Thyroid gland (tissue), 4 donors: ENCODE data around the gene IL3RA. TPM values are rescaled to one million over a fixed set of nuclear protein-coding genes. Genes with fewer than 3 reads are reported as not detected.

Experiments used
- DNase-seq, 2 donors: peaks; one replicate each; pipeline ENCODE4 v3.0.0-alpha.2; 2019
- H3K27ac ChIP-seq, 3 donors: fragments of 200-600 bp; sonication (generic); 1 replicate in 2 of 3; 2 replicates in 1 of 3; pipeline ENCODE4 v1.5.1; 2016 to 2019; ENCODE audit warnings: mild to moderate bottlenecking in 1 of 3, moderate library complexity in 1 of 3
- H3K27me3 ChIP-seq: fragments of 200-600 bp; sonication (generic); one replicate; pipeline ENCODE4 v1.5.1; 2019
- H3K36me3 ChIP-seq, 2 donors: fragments of 200-600 bp; sonication (generic); one replicate each; pipeline ENCODE4 v1.5.1; 2016 to 2019
- H3K4me1 ChIP-seq, 2 donors: fragments of 200-600 bp; sonication (generic); one replicate each; pipeline ENCODE4 v1.5.1; 2017 to 2019
- H3K4me3 ChIP-seq, 3 donors: fragments of 200-600 bp; sonication (generic); replicated peaks in 1 of 3; 1 replicate in 2 of 3; 2 replicates in 1 of 3; pipeline ENCODE4 v1.5.1; 2016; ENCODE audit warnings: mild to moderate bottlenecking in 1 of 3
- H3K9me3 ChIP-seq: fragments of 200-600 bp; sonication (generic); one replicate; pipeline ENCODE4 v1.5.1; 2017
- CTCF ChIP-seq, 6 experiments: fragments of 200-600 bp in 3 of 6; fragments of 450-650 bp in 3 of 6; sonication (generic) in 3 of 6; IDR thresholded peaks; one replicate each; pipeline ENCODE4 v1.5.1; 2016 to 2019; ENCODE audit warnings: antibody characterized with exemption in 6 of 6, mild to moderate bottlenecking in 2 of 6, inconsistent platforms in 1 of 6, moderate library complexity in 1 of 6
- POLR2A ChIP-seq, 2 donors: fragments of 450-650 bp; IDR thresholded peaks; one replicate each; pipeline ENCODE4 v1.6.1; 2017; ENCODE audit warnings: antibody characterized with exemption in 2 of 2, mild to moderate bottlenecking in 2 of 2, moderate library complexity in 1 of 2
- WGBS, 2 donors: methylation state at CpG; one replicate each; pipeline ENCODE4 v1.1.5; 2017; 5-methylcytosine and 5-hydroxymethylcytosine counted together
- intact Hi-C: fragments of 100-400 bp; cut with DNase I; formaldehyde crosslinking; loops from one replicate; pipeline ENCODE4 v1.15.1; 2023
- microRNA counts, 2 donors: library from miRNA; unstranded; fragments of <30 nt; microRNA quantifications; one replicate each; lab custom pipeline; 2016 to 2017
- microRNA-seq: library from miRNA; unstranded; fragments of <30 nt; microRNA quantifications from one replicate; pipeline ENCODE4, GENCODE V29; 2016
- small RNA-seq: library from RNA; depleted of rRNA; stranded (forward); fragments of <200 nt; gene quantifications from one replicate; pipeline ENCODE3, GENCODE V24; 2016
- total RNA-seq, 4 donors: library from RNA; depleted of rRNA; stranded (reverse); fragments of >200 nt; gene quantifications; one replicate each; pipeline ENCODE4 v1.2.3, GENCODE V29; 2016

Gene IL3RA
- total RNA-seq, 4 donors from 2014 or later, result 0.89 to 4.5 (median 3.3) TPM

GRCh38 chrX:1427756-1428155, 91.2 kb downstream of the IL3RA start:
- DNase-seq, result no peak
- no peaks in the 10 kb centered on the region for H3K9me3 ChIP-seq
- intact Hi-C loops, result no loop called here
- H3K27me3 ChIP-seq, result no peaks in the 10 kb centered on the region
- H3K27ac ChIP-seq, result no peak overlapping the region
- H3K36me3 ChIP-seq, result peaks cover under 1 to 16% of the 10 kb centered on the region in 2 donors
- H3K4me3 ChIP-seq, result no peak overlapping the region
- TF ChIP-seq CTCF (IDR thresholded peaks at IDR 0.05) (no peak), POLR2A (IDR thresholded peaks at IDR 0.05) (no peak)
- 94 to 95% methylated on average over 30 to 32 of the region's 32 CpGs for WGBS, 2 donors
- H3K4me1 ChIP-seq, result no peaks in the 10 kb centered on the region

GRCh38 chrX:1430451-1430850, 93.9 kb downstream of the IL3RA start:
- no peak for DNase-seq
- 94 to 98% methylated on average over 10 of the region's 10 CpGs for WGBS, 2 donors

More at GRCh38 chrX:1430451-1430850, 93.9 kb downstream of the IL3RA start:
- intact Hi-C loops, result no loop called here
- no peaks in the 10 kb centered on the region for H3K9me3 ChIP-seq
- H3K4me1 ChIP-seq, result no peaks in the 10 kb centered on the region
- H3K27ac ChIP-seq, result no peak overlapping the region
- H3K4me3 ChIP-seq, result no peak overlapping the region
- peaks cover 4 to 10% of the 10 kb centered on the region in 2 donors for H3K36me3 ChIP-seq
- TF ChIP-seq POLR2A (IDR thresholded peaks at IDR 0.05), result no peak
- no peak for TF ChIP-seq CTCF (IDR thresholded peaks at IDR 0.05)
- H3K27me3 ChIP-seq, result no peaks in the 10 kb centered on the region

MicroRNAs within 50 kb of the gene (microRNA counts, 767-probe panel; counts per million panel counts)
- microRNA hsa-miR-3690 (lab: Ali Mortazavi, UCI), result 0 counts per million in 2 donors

Small RNA genes lying within 50 kb of the gene (microRNA-seq; reads per million reads assigned to microRNA genes)
- not detected for gene MIR3690

Small RNA genes lying within 50 kb of the gene (small RNA-seq; reads per million reads assigned to genes)
- gene MIR3690, result not detected
- gene RNA5SP498, result not detected

Other genes with a start within 250 kb of the IL3RA start
- not detected for gene CRLF2, start 124.1 kb upstream of the IL3RA start, total RNA-seq
- 1 to 10 TPM; 1.9 to 5.6 (median 3.4) TPM for gene CSF2RA, start 68.0 kb upstream of the IL3RA start, total RNA-seq
- gene SLC25A6, start 55.3 kb downstream of the IL3RA start, total RNA-seq, result 100 to 1,000 TPM; 219 to 397 (median 320) TPM
- gene ASMTL, start 116.1 kb downstream of the IL3RA start, total RNA-seq, result 10 to 100 TPM; 29.7 to 56.1 (median 42.4) TPM
- gene P2RY8, start 200.4 kb downstream of the IL3RA start, total RNA-seq, result 10 to 100 TPM in 1 of 4 donors, 1 to 10 TPM in 3; 2.4 to 11.9 (median 3.0) TPM